GM18909 (cell line): Measurements from ENCODE around the gene PLXNA1.

Experiments used
- ATAC-seq: cut with Tn5 transposase; IDR thresholded peaks from one replicate; pipeline ENCODE4 v1.9.1; 2021; ENCODE audit warnings: mild to moderate bottlenecking; ENCODE audit not compliant: unreplicated experiment, poor library complexity

The PLXNA1 gene

GRCh38 chr3:126999383-126999782 lies 16.5 kb downstream of the PLXNA1 start:
- no peak for ATAC-seq

GRCh38 chr3:127000119-127000518 lies 17.2 kb downstream of the PLXNA1 start:
- no peak for ATAC-seq

DNA sequence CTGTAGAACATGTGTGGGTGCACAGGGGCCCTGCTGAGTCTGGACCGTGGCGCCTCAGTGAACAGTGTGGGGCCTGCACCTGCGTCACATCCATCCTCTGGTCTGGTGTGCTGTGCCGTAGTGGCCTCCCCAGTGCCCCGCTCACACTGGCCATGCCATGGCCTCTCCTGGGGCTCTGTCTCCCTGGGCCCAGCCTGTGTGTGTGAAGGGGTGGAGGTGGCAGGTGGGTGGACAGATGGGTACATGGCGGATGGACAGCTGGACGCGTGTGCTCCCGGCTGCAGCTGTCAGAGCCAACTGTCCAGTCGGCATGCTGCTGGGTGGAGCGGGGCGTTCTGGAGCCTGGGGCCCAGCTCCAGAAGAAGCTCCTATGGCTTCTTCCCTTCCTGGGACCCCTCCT lies 17.8 kb downstream of the PLXNA1 start:
- no peak for ATAC-seq

DNA sequence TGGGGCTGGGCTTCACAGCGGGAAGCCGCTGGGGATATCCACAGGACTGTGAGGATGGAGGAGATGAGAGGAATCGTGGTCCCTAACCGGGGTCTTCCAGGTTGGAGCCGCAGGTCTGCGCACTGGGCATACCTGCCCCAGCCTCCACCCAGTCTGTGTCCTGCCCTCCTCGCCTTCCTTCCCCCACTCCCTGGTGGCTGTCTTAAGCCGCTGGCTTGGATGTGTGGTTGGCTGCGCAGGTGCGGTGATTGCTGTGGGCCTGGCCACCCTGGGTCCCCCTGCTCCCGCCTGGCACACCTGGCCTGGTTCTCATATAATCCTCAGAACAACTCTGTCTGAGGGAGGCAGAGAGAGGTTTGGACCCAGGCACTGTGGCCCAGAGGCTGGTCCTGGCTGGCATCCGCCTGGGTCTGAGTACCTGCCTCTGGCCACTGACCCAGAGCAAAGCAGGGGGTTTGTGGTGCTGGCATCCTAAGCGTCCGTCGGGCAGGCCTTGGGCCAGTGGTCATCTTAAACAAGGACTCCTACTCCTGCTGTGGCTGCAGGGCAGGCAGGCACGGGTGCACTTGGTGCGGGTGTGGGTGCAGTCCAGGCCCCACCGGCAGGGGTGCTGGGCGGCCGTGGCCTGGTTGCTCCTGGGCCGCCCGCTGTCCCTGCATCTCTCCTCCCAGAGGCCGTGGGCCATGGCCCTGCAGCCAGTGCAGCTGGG lies 18.7 kb downstream of the PLXNA1 start:
- no peak for ATAC-seq

DNA sequence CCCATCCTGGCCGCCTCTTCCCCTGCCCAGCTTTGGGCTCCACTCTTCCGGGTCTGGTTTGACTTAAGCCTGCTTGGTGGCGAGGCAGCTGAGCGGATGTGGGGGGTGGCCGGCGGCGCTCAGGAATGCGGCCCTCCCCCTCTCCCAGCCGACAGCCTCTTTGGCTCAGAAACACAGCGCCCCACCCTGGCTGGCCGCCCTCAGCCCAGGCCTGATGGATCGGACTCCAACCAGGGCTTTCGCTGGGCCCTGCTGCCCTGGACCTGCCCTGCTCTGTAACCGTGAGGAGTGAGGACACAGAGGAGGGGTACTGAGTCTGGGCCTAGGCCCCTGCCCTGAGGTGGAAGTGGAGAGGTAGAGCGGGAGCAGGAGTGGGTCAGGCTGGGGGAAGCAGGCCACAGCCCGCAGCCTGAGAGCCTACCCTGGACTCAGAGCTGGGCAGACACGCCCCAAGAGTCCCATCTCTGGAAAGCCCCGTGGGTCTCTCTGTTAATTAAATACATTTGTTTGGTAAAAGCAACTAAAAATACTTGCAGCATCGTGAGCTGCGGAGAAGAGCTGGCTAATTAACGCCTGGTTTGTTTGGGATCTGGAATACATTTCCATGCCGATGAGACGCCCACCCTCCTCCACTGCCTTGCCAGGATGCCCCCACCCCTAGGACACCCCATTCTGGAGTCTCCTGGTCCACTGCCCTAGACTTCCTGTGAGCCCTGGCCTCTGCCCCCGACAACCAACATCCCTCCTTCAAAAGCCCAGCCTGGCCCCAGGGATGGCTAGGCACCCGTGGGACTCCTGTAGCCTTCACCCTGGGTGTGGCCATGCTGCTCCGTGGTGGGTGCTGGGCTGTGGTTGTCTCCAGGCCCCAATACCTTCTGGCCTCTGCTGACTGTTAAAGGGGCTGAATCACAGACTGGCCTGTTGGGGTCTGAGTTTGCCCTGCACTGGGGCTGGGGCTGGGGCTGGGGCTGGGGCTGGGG lies 19.6 kb downstream of the PLXNA1 start:
- no peak for ATAC-seq

DNA sequence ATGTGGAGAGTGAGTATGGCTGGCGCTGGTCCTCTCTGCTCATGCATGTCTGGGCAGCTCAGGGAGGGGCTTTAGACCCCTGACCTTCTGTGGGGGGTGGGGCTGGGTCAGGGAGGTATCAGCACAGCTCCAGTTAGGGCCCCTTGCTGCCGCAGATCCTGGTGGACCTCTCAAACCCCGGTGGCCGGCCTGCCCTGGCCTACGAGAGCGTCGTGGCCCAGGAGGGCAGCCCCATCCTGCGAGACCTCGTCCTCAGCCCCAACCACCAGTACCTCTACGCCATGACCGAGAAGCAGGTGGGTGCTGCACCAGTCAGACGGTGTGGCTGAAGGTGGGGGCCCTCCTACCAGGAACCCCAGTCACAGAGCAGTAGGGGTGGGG lies 20.2 kb downstream of the PLXNA1 start:
- no peak for ATAC-seq

DNA sequence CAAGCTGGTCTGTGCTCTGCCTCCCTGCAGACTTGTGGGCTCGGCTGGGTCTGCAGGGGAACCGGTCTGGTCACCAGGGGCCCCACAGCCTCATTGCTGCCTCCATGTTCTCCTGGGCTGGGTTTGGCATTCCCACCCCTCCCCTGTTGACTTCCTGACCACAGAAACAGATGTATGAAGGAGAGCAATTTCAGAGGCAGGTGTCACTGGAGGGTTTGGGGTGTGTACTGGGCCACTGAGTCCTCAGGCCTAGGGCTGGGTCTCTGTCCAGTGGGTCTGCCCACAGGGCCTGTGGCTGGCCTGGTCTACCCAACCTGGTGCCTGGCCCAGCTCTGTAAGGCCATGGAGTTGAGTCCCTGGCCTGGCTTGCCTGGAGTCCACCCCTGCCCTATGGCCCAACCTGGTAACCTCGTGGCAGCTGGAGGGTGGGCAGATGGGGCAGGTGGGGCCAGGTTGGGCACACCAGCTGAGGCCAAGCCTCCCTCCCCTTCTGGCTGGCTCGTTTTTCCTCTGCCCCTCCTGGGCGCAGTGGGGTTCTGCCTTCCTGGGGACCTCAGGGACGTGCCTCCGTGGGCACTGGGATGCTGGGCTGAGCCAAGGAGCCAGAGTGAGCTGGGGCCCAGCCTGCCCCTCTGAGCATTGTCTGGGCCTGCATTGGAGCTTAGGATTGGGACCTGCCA lies 20.8 kb downstream of the PLXNA1 start:
- ATAC-seq = no peak

GRCh38 chr3:127004641-127005397 lies 21.9 kb downstream of the PLXNA1 start:
- no peak for ATAC-seq

DNA sequence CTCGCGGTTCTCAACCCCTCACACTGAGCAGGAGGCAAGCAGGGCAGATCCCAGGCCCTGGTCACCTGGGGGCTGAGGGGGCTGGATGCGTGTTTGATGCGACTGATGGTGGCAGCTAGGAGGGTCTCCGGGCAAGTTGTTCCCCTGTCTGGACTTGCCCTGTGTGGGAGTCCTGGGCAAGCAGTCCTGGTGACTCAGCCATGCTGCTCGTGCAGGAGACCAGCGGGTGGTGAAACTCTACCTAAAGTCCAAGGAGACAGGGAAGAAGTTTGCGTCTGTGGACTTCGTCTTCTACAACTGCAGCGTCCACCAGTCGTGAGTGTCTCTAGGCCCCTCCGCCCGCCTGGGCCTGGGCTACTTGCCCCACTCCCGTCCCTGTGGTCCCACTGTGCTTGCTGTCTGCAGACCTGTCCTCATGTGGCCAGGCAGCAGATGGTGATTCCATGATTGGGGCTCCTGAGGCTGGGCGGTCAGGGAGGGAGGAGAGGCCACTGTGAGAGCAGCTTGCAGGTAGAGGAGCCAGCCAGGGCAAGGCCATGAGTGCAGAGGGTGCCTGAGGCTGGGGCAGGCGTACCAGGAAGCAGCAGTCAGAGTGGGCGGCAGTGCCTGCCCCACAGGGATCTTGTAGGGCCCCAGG lies 23.1 kb downstream of the PLXNA1 start:
- no peak for ATAC-seq

- no peak for ATAC-seq
These were observed 24.0 kb downstream of the PLXNA1 start for GRCh38 chr3:127006781-127007436.

GRCh38 chr3:127008236-127008635 lies 25.3 kb downstream of the PLXNA1 start:
- no peak for ATAC-seq

DNA sequence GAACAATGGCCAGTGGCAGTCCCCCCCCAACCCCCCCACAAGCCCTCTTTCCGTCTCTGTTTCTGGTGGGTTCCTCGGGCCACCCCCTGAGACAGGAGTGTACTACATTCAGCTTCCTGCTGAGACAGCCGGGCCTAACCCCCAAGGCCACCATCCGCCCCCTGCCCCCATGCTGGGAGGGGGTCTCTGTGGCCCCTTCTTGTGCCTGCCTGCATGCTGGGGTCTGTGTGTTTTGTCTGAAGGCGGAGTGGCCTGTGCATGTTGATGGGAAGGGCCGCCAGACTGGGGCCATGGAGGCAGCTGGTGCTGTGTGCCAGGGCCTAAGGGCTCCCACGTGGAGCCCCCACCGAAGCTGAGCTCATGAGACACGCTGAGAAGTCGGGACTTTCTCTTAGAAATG lies 26.6 kb downstream of the PLXNA1 start:
- ATAC-seq = no peak

- no peak for ATAC-seq
These were observed 28.5 kb downstream of the PLXNA1 start for GRCh38 chr3:127011270-127011992.

- ATAC-seq = no peak
These were observed 29.2 kb downstream of the PLXNA1 start for GRCh38 chr3:127012091-127012490.

- ATAC-seq = no peak
These were observed 30.3 kb downstream of the PLXNA1 start for GRCh38 chr3:127013181-127013580.

GRCh38 chr3:127013758-127014535 lies 31.0 kb downstream of the PLXNA1 start:
- no peak for ATAC-seq

DNA sequence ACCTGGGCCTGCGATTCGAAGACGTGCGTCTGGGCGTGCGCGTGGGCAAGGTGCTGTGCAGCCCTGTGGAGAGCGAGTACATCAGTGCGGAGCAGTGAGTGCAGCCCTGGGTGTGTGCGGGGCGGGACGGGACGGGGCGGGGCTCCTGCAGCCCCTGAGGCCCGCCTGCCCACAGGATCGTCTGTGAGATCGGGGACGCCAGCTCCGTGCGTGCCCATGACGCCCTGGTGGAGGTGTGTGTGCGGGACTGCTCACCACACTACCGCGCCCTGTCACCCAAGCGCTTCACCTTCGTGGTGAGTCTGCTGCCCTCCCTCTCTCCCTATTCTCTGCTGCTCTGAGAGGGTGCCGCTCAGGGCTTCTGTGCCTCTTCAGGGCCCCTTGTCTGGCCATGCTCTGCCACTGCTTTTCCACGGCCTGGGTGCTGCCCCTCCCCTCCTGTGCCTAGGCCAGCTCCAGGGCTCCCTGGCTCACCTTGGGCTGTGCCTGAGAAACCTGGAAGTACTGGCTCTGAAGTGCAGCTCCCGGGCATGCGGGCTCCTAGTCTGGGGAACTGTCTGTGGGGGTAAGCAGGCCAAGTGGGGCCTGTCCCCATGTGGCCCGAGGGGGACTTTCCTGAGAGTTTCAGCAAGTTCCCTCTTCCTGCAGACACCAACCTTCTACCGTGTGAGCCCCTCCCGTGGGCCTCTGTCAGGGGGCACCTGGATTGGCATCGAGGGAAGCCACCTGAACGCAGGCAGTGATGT lies 31.8 kb downstream of the PLXNA1 start:
- ATAC-seq = no peak
